Amniotic epithelial cell (primary cell): ENCODE results near the gene SEC14L3.
"Not testable (repeated sequence)": the region's sequence is repeated elsewhere in the genome, so short reads cannot be mapped to it uniquely, and the experiment has no call there.

ENCODE experiments used
- DNase-seq: peaks from one replicate; pipeline ENCODE4 v3.0.0-alpha.2; 2010; ENCODE audit warnings: low read depth

Gene SEC14L3

DNA sequence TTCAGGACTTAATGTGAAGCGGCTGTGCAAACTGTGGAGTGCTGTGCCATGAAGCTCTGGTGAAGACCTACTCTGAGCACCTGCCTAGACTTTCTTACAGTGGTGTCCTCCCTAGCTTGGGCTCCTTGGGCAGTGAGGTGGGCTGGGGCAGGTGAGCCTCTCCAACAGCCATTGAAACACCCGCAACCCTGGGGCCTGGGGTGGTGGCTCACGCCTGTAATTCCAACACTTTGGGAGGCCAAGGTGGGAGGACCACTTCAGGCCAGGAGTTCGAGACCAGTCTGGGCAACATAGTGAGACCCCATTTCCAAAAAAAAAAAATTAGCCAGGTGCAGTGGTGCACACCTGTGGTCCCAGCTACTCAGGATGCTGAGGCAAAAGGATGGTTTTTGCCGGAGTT is 14.3 kb upstream of the SEC14L3 start:
- DNase-seq = no peak

DNA sequence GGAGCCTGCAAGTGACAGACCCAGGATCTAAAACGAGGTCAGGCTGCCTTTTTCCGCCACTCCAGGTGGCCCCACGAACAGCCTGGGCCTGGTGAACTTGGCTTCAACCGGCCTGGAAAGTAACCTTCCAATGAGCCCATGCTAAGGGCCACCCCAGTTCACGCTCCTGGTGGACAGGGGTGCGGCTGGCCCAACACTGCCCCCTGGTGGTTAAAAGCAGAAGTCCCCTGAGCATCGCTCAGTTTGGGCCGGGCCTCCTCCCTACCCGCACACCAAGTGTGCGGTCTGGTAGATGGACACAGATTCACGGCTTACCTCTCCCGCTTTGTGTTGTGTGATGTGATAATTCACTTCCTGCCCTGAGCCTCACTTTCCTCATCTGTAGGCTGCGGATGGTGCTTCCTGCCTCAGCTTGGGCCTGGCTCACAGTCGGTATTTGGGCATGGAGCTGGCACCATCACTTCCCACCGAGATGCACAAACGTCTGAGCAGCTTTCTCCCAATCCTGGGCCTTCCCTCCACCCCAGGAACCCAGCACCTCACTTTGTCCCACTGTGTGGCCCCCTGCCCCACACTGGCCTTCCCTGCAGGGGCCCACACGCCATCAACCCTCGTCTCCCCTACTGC is 13.7 kb upstream of the SEC14L3 start:
- peak; percentile 29 for DNase-seq

DNA sequence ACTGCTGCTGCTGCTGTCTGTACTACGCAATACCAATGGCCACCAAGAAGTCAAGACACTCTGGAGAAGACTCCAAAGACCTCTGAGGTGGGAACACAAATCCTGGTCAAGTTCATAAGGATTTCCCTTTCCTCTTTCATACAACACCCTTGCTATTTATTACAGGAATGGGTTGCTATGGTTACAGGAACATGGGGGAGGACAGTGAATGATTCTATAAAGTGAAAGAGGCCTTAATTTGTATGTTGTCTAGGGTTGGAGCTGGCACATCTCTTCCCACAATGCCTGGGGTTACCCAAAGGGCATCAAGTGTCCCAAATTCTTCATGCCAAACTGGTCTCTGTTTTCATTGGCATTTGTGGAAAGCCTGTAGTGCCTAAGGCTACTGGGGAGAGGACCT is 11.4 kb upstream of the SEC14L3 start:
- DNase-seq = peak; percentile 54

DNA sequence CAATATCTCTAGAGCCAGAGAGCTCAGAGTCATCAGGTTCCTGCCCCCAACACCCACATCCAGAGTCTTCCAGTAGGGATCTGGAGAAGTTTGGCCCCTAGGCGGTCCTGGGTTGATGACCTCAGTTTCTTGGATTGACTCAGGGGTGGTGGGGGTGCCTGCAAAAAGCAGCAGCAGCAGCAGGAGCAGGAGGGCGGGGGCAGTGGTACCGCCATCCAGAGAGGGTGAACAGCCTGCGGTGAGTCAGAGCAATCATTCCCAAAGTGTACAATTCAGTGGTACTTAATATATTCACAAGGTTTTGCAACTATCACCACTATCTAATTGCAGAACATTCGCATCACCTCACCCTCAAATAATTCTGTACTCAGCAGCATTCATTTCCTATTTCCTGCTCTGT is 9.9 kb upstream of the SEC14L3 start:
- peak; percentile 69 for DNase-seq

DNA sequence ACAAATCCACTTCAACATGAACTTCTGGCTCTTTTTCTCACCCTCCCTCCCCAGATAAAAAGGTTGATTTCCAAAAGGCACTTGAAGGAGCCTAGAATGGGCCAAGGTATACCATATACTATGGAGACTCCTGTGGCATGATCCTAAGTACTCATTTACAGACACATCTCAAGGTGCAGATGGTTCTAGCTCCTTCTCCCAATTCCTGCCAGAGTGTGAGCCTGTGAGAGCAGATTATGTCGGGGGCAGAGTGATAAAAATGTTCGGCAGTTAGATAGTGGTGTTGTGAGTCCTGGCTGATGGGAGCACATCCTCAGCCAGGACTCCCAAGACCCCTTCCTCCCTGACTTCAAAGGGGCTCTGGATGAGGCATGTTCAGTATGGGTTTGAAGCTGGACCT is 8.2 kb upstream of the SEC14L3 start:
- no peak for DNase-seq

DNA sequence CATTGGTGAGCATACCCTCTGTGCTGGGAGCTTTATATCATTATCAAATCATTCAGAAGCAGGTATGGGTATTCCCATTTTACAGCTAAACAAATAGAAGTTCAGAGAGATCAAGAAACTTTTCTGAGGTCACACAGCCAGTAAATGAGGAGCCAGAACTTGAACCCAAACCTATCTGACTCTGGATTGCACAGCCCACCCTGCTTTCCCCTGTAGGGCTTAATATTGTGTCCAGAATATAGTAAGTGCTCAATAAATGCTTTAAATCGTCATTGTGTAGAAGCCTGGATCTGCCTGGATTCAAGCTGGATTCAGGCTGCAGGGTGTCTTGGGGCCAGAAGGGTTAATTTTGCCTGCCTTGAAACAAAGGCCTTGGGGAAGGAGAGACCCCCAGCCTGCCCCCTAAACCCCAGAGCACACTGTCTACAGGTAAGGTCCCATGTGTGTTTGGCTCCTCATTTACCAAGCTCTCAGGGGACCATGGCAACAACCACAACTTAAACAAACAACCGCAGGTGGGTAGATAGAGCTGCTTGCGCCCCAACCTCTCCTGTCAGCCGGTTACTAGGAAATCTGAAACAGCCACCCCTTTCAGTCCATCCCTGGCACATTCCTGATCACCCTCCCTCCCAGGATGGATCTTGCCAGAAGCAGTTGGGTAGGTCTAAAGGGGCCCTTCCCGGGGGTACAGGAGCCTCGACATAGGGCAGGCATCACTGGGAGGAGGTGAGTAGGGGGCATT is 3.0 kb upstream of the SEC14L3 start:
- DNase-seq = peak; percentile 11

DNA sequence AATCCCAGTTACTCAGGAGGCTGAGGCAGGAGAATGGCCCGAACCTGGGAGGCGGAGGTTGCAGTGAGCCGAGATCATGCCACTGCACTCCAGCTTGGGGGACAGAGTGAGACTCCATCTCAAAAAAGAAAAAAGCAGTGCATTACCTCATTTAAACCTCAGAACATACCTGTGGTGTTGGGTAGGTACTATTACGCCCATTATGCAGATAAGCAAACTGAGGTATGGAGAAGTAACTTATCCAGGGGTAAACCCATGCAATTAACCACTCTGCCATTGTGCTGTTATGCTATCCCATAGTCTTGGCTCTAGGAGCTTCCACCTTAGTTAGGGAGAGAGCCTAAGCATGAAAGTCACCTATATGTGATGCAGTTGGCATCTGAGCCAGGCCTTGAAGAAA is 2.3 kb upstream of the SEC14L3 start:
- no peak for DNase-seq

DNA sequence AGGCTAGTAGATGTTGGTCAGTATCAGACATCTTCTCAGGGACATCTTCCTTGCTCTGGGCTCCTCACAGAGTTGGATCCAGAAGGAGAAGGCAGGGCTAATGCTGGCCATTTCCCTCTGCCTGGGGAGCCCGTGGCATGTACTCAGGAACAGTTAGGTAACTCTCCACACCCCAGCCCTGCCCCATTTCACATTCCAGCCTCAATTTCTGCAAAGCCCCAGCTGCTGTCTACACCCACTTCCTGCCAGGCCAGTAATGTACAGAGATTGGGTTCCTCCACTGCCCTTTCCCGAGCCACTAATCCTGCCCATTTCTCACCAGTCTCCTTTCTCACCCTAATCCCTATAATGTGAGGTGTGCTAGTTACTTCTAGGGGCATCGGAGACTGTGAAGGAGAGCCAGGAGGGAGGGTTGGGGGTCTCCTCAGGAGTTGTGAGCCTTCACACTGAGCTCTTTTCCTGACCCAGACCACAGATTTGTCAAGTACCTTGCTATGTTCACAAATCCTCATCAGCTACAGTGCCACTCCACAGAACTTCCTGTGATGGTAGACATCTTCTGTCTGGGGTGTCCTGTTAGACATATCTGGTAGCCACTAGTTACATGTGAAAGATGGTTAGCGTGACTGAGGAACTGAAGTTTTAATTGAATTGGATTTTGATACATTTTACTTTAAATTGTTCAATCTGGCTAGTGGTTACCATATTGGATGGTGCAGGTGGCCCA is 1.3 kb upstream of the SEC14L3 start:
- DNase-seq = no peak

DNA sequence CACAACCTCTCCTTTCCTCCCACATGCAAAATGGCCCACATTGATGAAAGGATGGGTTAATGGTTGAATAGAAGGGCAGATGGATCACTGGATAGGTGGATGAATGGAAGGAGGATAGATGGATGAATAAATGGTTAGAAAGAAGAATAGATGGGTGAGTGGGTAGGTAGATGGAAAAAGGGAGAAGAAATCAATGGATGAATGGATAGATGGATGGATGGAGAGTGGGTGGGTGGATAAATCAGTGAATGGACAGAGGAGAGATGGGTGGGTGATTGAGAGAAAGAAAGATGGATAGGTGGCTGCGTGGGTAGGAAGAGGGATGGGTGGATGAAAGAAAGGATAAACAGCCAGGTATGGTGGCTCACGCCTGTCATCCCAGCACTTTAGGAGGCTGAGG is 1.2 kb downstream of the SEC14L3 start:
- no peak for DNase-seq

DNA sequence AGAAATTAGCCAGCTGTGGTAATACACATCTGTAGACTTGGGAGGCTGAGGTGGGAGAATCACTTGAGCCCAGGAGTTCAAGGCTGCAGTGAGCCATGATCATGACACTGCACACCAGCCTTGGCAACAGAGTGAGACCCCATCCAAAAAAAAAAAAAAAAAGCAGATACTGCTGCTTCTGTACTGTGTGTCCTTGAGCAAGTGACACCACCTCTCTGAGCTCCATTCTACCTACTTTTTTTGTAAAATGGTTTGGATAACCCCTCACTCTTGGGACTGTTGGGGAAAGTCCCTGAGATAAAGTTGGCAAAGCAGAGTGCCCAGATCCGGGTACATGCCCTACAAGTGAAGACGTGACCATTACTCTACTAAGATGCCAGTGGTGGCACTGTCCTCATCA is 2.7 kb downstream of the SEC14L3 start:
- no peak for DNase-seq

DNA sequence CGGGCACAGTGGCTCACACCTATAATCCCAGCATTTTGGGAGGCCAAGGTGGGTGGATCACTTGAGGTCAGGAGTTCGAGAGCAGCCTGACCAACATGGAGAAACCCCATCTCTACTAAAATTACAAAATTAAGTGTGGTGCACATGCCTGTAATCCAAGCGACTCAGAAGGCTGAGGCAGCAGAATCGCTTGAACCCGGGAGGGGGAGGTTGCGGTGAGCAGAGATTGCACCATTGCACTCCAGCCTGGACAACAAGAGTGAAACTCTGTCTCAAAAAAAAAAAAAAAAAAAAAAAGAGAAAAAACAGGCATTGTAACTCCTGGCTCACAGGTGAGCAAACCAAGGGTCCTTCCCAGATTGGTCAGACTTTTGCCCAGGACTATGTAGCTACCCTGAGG is 11.3 kb downstream of the SEC14L3 start:
- DNase-seq = not testable (repeated sequence)

DNA sequence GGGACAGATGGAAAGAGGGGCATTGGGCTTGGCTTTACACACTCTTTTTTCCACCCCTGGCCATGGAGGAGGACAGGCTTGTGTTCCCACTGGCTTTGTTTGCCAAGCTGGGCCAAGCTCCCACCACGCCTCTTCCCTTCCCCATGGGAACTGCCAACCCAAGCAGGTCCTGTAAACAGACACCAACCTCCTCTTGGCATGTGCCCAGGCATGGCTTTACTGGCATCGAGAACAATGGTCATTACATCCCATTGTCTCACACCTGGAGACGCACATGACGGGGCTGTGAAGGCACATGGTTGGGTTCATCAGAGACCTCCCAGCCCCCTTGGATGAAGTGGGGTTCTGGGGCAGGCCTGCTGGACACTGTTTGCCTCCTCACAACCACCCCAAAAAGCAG is 11.7 kb downstream of the SEC14L3 start:
- DNase-seq = no peak

DNA sequence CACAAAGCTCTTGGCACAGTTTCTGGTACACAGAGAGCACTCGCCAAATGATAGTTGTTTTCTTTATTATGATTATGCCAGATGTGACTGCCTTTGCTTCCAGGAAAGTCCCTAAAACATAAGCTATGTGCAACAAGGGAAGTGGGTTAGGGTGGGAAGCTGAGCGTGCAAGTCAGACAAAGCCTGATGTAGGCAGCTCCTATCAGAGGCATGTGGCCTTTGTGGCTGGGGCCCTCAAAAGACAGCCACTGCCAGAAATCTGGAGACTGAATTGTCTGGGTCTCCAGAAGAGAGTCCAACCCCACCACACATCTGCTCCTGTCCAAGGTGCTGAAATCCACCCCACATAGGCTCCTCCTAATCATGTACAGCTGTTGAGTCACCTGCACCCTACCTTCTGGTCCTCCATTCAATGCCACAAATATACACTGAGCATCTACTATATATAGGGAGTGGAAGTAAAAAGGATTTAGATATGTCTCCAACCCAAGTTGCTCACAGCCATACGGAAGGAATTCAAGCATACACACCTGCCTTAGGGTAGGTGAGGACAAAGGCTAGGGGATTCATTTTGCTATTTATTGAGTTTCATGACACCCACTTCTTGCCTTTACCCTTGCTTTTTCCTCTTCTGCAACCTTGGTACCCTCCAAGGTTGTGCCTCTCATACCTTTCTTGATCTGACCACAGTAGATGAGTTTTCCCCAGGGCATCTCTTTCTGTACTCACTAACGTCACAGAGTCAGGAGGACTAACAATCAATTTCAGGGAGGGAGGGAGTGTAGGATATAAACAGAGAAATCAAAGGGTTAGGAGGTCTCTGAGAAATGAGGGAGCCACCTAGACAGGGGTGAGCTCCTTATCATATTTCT is 12.4 kb downstream of the SEC14L3 start:
- peak; percentile 45 for DNase-seq

DNA sequence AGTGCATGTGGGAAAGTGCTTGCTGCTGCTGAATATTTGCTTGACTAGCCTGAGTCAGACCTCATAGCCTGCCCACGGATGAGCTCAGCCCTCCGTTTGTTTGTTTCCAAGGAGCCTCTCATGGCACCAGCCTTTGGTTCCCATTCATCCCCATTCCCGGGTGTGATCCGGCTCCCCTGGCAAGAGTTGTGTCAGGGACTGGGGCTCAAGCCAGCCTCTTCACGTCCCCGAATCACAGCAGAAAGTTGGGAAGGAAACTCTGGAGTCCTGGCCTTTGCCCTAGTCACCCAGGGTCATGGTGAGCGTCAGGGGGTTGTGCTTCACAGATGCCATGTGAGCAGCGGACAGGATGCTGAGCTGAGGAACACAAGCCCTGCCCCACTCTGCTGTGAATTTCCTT is 13.8 kb downstream of the SEC14L3 start:
- no peak for DNase-seq

DNA sequence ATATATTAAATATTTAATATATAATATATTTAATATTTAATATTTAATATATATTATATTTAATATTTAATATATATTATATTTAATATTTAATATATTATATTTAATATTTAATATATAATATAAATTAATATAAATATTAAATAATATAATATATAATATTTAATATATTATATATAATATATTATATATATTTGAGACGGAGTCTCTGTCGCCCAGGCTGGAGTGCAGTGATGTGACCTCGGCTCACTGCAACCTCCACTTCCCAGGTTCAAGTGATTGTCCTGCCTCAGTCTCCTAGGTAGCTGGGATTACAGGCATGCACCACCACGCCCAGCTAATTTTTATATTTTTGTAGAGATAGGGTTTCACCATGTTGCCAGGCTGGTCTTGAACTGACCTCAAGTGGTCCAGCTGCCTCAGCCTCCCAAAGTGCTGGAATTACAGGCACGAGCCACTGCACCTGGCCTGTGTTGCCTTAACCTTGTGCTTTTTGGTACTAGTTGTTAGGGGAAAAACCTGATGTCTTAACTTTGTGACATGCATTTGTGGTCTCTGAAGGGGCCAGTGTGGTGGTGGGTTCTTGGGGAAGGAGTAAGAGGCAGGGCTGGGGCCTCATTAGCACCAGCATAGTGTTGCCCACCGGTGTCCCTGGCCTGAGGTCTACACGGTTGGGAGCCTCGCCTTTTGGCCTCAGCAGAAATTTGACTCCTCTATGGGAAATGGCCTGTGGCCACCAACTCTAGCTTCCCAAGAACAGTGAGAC is 16.6 kb downstream of the SEC14L3 start:
- DNase-seq = no peak

DNA sequence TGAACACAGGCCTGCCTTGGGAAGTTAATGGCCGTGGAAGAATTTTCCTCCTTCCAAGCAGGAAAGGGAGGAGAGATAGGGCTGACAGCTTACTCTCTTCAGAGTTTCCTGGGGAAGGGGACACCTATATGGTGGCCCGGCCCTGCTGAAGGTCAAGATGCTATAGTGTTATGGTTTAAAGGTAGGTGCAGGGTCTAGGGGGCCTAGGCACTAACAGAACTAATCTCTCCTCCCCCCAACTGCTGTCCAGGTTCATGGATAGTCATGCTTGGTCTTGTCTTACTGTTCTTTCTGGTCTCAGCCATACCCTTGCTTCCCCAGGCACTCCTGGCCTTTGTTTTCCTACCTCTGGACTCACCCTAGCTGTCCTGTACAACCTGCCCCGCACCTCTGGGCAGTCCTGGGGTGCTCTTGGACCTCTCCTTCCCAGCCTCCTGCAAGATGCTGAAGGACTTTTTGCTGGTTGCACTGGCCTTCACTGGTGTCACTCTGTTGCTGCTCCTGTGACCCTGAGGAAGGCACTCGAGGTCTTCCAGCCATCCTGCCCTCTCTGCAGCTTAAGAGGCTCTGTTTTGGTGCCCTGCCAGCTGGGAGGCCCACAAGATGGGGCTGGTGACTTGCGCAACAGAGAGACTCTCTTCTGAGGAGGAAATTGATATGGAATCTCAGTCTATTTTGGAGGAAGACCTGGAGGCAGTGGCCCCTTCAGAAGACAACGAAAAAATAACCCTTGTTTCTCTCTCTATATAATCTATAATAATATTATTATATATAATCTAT is 17.9 kb downstream of the SEC14L3 start:
- DNase-seq = peak; percentile 37

DNA sequence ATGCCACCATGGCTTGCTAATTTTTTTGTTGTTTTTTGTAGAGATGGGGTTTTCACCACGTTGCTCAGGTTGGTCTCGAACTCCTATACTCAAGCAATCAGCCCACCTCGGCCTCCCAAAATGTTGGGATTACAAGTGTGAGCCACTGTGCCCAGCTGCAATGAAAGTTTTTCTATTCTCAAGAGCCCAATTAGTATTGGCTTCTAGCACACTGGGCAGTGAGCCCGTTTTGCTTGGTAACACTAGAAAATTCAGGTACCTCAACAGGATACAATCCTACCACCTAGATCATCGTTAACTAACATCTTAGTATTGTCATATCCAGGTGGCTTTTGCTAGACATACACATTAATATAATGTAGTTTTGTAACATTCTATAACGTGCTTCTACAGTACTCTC is 19.0 kb downstream of the SEC14L3 start:
- no peak for DNase-seq

DNA sequence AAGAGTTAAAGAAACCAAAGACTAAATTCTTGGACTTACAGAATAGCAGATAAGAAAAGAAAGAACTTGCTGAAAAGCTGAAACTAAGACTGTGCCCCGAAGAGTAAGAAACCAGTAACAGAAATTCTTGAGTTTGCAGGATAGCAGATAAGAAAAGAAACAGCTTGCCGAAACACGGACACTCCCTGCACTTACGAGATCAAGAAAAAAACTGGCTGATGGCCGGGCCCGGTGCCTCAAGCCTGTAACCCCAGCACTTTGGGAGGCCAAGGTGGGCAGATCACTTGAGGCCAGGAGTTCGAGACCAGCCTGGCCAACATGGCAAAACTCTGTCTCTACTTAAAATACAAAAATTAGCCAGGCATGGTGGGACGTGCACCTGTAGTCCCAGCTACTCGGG is 20.3 kb downstream of the SEC14L3 start:
- peak; percentile 39 for DNase-seq

DNA sequence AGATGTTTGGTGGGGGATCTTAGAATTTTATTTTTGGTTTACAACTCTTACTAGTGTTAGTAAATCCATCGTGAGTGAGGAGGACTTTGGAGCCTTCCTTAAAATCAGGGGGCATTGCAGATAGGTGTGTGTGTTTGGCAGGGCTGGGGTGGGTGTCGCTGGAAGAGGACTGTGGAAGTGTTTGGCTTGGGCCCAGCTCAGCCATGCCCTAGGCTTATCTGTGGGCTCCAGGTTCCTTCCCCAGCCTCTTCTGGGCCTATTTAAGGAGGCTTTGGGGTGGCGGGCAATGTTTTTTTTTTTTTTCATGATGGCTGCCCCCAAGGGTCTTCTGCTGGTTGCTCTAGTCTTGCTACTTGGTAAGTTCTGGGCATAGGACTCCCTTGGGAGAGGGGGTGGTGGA is 24.2 kb downstream of the SEC14L3 start:
- DNase-seq = no peak

DNA sequence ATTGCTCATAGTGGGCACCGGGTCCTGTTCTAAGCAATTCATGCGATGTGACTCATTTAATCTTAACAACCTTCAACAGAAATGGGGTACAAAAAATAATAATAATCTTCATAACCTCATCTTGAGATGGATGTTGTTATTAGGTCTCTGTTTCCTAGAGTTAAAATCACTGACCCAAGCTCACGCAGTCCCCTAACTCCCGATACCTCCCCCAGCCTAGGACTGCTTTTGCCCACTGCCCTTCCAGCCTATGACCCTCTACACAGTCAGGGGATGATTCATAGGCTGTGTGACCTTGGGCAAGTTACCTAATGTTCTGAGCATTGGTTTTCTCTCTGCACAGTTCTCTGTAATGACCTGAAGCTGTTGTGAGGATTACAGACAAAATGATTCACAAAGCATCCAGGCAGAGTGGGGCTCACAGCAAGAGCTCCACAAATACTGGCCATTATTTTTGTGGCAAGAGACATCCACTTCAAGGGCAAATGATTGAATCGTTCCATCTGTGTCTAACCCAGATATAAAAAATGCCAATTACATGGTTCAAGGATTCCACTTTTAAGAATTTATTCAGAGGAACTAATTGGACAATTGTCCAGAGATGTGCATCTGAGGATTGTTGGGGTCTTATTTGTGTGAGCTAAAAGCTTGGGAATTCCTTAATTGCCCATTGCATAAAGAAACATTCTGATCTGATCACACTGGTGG is 26.2 kb downstream of the SEC14L3 start:
- peak; percentile 80 for DNase-seq
